WI38 (cell line): ENCODE data around the gene IL17RA.

Experiments used
- H3K4me3 ChIP-seq: 2 replicates; pipeline ENCODE4 v1.5.1; 2011; ENCODE audit warnings: low read depth, mild to moderate bottlenecking, control low read depth, low read length
- TF ChIP-seq, protein P1 (sequence below): IDR thresholded peaks from 2 replicates; pipeline ENCODE4 v1.5.1; 2012; ENCODE audit warnings: low read depth, mild to moderate bottlenecking, control low read depth, low read length

IL17RA gene

DNA sequence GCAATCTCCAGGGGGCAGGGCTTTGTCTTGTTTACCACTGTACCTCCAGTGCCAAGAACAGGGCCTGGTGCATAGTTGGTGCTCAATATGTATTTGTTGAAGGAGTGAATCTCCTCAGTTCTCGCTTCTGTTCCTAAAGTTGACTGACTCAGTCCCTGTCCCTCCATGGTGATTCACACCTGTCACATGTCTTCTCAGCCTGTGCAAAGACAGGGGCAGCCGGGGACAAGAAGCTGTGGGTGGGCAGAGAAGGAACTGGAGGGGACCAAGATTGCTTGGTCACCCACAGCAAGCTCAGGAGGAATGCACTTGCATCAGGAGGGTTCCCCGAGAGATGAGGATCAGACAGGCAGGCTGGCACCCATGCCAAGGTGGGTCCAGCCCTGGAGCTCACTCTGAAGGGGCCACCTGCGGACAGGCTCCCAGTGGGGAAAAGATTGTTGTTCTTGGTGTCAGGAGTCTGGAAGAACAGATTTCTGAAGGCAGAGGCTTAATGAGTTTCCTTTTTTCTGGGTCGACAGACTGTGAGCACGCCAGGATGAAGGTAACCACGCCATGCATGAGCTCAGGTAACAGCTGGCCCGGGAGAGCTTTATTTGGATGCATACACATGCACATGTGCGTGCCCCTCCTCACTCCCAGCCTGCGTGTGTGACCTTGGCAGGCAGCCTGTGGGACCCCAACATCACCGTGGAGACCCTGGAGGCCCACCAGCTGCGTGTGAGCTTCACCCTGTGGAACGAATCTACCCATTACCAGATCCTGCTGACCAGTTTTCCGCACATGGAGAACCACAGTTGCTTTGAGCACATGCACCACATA, 16.9 kb downstream of the IL17RA start:
- TF ChIP-seq, protein P1, sequence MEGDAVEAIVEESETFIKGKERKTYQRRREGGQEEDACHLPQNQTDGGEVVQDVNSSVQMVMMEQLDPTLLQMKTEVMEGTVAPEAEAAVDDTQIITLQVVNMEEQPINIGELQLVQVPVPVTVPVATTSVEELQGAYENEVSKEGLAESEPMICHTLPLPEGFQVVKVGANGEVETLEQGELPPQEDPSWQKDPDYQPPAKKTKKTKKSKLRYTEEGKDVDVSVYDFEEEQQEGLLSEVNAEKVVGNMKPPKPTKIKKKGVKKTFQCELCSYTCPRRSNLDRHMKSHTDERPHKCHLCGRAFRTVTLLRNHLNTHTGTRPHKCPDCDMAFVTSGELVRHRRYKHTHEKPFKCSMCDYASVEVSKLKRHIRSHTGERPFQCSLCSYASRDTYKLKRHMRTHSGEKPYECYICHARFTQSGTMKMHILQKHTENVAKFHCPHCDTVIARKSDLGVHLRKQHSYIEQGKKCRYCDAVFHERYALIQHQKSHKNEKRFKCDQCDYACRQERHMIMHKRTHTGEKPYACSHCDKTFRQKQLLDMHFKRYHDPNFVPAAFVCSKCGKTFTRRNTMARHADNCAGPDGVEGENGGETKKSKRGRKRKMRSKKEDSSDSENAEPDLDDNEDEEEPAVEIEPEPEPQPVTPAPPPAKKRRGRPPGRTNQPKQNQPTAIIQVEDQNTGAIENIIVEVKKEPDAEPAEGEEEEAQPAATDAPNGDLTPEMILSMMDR, result no peak
- no peak overlapping the region for H3K4me3 ChIP-seq

DNA sequence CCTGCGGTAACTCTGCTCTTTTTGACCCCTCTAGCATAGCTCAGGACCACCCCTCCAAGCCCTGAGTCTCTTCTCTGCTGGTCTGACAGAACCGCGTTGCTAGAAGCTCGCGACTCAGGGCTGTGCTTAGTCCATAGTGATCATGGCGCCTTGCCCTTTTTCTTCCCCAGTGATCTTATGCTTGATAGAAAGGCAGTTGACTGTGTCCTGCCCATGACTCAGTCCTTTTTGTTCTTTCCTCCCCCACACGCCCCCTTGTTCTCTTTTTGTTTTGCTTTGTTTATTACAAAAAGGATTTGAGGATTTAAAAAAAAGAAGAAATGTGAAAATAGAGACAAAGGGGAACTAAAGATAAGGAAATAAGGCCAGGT, 17.5 kb downstream of the IL17RA start:
- TF ChIP-seq, protein P1, result no peak
- no peak overlapping the region for H3K4me3 ChIP-seq

DNA sequence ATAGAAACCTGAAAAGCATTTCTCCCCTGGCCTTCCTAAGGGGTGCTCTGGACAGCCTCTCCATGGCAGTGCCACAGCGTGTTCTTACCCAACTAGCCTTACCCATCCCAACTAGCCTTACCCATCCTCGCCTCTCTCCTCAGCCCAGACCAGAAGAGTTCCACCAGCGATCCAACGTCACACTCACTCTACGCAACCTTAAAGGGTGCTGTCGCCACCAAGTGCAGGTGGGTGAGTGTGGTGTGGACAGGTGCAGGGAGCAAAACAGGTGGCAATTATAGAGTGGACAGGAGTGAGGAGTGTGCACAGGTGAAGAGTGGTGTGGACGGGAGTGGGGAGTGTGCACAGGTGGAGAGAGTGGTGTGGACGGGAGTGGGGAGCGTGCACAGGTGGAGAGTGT, 18.6 kb downstream of the IL17RA start:
- no peak overlapping the region for H3K4me3 ChIP-seq
- TF ChIP-seq, protein P1, result no peak

DNA sequence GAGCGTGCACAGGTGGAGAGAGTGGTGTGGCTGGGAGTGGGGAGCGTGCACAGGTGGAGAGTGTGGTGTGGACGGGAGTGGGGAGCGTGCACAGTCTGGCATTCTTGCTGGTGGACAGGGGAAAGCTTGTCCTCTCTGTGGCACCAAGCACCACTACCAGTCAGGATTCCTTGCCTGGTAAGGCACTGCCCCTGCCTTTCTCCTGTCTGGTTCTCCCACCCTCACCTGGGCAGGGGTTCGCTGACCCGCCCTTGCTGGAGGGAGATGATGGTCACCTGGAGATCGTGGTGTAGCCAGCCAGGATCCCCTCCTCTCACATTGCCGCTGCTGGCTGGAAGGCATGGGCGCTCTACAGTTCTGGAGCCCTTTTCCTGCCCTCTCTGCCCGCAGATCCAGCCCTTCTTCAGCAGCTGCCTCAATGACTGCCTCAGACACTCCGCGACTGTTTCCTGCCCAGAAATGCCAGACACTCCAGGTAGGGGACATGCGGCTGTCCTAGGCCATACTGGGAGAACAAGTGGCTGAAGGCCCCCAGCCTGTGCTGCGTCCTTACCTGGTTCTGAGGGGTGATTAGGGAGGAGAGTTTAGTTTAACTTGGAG, 19.6 kb downstream of the IL17RA start:
- TF ChIP-seq, protein P1, result no peak

DNA sequence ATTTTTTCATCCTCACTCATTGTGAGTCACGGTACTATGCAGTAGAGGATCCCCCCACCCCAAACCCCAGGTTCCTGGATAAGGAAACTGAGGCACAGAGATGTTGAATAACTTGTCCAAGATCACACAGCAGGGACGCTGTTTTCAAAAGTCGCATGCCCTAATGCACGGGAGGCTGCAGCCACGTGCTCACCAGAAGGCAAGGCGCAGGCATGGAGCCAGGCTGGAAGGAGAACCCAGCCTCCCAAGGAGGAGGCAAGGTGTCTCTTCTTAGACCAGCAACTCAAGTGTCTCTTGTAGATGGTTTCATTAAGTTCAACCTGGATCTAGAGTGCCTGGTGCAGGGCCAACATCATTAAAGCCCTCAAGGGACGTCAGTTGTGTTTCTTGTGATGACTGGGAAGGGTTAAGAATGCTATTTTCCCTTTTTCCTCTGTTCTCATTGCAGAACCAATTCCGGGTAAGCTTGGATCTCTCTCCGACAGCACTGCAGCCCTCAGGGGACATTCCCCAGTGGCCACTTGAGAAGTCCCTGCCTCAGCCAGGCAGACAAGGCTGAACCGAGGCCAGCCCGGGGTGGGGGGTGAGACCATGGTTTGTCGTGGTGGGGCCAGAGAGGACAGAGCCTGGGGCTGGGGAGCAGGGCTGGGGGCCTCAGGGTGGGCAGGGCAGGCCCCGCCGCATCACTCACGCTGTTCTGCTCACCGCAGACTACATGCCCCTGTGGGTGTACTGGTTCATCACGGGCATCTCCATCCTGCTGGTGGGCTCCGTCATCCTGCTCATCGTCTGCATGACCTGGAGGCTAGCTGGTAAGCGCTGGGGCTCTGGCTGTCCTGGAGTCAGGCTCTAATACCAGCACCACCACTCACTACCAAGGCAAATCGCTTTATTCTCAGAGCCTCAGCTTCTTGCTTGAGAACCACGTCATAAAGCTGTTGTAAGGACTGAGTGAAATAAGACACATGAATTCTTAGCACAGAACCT, 20.6 kb downstream of the IL17RA start:
- TF ChIP-seq, protein P1, result no peak
- H3K4me3 ChIP-seq, result no peak overlapping the region

More for the DNA sequence above, 19.6 kb downstream of the IL17RA start:
- H3K4me3 ChIP-seq, result no peak overlapping the region

DNA sequence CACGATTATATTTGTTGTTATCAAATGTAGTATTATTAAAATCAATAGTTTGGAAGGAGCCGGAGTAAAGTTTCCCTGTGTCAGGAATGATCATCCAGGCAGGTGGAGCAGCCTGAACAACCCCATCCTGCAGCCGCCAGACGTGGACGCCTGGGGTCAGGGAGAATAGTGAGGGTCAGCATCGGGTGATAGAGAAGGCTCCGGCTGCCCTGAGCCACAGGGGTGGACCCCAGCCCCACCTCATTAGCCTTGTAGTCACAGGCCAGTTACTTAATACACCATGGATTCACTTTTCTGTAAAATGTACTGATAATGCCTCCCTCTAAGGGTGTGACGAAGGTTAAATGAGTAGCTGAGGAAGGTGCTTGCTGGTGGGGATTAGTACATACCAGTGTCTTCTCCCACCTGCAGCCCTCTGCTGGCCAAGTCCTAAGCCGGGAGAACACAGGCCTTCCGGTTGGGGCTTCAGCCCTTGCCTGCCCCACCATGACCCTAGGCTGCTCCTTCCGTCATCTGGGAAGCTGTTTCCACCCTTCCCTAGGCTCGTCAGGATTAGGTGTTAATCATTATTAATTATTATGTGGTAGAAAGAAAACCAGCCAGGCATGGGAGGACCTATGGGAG, 21.5 kb downstream of the IL17RA start:
- H3K4me3 ChIP-seq, result no peak overlapping the region
- TF ChIP-seq, protein P1, result no peak
